ENCODE data around the gene SIPA1L3. TPM values are rescaled to one million over a fixed set of nuclear protein-coding genes. Genes with fewer than 3 reads are reported as not detected.

Gene SIPA1L3
- polyA plus RNA-seq, 1 donor from 2014 or later, result 2.8 TPM

DNA sequence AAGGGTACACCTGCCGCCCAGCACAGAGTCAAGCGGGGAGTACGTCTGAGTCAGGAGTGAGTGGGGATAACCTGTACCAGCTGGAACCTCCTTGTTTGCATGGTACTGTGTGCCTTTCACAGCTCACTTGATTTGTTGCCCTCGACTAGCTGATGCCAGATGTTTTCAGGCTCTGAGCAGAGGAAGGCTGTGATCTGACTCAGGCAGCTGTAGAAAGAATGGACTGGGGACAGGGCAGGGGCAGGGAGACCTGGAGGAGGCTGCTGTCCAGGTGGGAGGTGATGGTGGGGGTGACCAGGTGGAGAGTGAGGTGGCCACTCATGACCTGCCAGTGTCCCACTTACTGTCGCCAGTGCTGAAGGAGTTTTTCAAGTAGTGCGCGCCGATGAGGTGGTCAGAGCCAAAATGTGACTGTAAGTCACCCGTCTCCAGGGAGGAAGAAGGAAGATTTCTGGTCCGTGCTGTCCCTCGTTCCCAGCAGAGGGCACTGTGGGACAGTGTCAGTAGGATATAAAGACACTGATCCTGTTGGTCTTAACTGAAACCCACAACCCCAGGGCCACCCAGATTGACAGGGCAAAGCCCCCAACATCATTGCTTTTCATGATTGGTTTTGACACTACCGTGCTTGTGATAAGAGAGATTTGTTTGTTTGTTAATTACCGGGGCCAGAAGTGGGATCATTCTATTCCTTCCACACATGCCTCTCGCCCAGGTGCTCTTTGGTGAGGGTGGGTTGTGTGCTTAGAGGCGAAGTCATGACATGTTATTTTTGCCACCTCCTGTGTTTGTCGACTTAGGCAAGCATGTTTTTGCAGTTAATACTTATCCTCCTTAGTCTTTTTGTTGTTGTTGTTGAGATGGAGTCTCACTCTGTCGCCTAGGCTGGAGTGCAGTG, 188.7 kb downstream of the SIPA1L3 start:
- no peak overlapping the region for H3K9ac ChIP-seq (ENCODE audit: low read length)
- no peak overlapping the region for H3K4me3 ChIP-seq (ENCODE audit: low read length)
- no peak overlapping the region for H2AFZ ChIP-seq (ENCODE audit: low read depth, low read length)
- peaks cover 4% of the 10 kb centered on the region for H3K9me3 ChIP-seq (ENCODE audit: low read length)
- no peaks in the 10 kb centered on the region for H3K27me3 ChIP-seq (ENCODE audit: insufficient read depth, low read depth, low read length)
- H3K9me2 ChIP-seq (ENCODE audit: insufficient read depth, low read length), result no peaks in the 10 kb centered on the region
- peaks cover 2% of the 10 kb centered on the region for H3K36me3 ChIP-seq (ENCODE audit: insufficient read depth, low read length)
- H3K4me2 ChIP-seq (ENCODE audit: low read length), result no peak overlapping the region
- no peak overlapping the region for H3K27ac ChIP-seq (ENCODE audit: low read length)
- no peaks in the 10 kb centered on the region for H4K20me1 ChIP-seq (ENCODE audit: insufficient read depth)
- no peaks in the 10 kb centered on the region for H3K79me2 ChIP-seq (replicated peaks; ENCODE audit: insufficient read depth, low read length)
- H3F3A ChIP-seq (ENCODE audit: insufficient read depth, low read length, poor library complexity, severe bottlenecking), result no peaks in the 10 kb centered on the region
- no peak for TF ChIP-seq REST (IDR thresholded peaks at IDR 0.05; ENCODE audit: borderline replicate concordance)
- TF ChIP-seq EP300 (conservative IDR thresholded peaks at IDR 0.05; ENCODE audit: poor library complexity, severe bottlenecking), result no peak
- no peak for TF ChIP-seq EZH2 (IDR thresholded peaks at IDR 0.05; ENCODE audit: borderline replicate concordance, insufficient read depth, low read length, poor library complexity, severe bottlenecking)
- peak; percentile 72 for TF ChIP-seq RAD21 (conservative IDR thresholded peaks at IDR 0.05)
- no peak for TF ChIP-seq MXI1 (conservative IDR thresholded peaks at IDR 0.05; ENCODE audit: poor library complexity, severe bottlenecking)
- no peak for TF ChIP-seq TAF1 (IDR thresholded peaks at IDR 0.05; ENCODE audit: low read depth)
- peak; percentile 82 for TF ChIP-seq SMC3 (conservative IDR thresholded peaks at IDR 0.05; ENCODE audit: poor library complexity)
- peak; percentile 75 for TF ChIP-seq CTCF (IDR thresholded peaks at IDR 0.05; ENCODE audit: poor library complexity, severe bottlenecking)
- no peak for TF ChIP-seq POLR2AphosphoS5 (IDR thresholded peaks at IDR 0.05)

GRCh38 chr19:38099966-38100365, 193.0 kb downstream of the SIPA1L3 start:
- Histone ChIP-seq H3K27me3 (ENCODE audit: insufficient read depth, low read depth, low read length) (no peaks in the 10 kb centered on the region), H3K9me3 (ENCODE audit: low read length) (peaks cover 4% of the 10 kb centered on the region), H3K4me3 (ENCODE audit: low read length) (no peak overlapping the region), H2AFZ (ENCODE audit: low read depth, low read length) (no peak overlapping the region), H3K4me2 (ENCODE audit: low read length) (no peak overlapping the region), H3K9me2 (ENCODE audit: insufficient read depth, low read length) (no peaks in the 10 kb centered on the region), H3K36me3 (ENCODE audit: insufficient read depth, low read length) (peaks cover 6% of the 10 kb centered on the region), H3K9ac (ENCODE audit: low read length) (no peak overlapping the region), H4K20me1 (ENCODE audit: insufficient read depth) (no peaks in the 10 kb centered on the region), H3K27ac (ENCODE audit: low read length) (no peak overlapping the region), H3F3A (ENCODE audit: insufficient read depth, low read length, poor library complexity, severe bottlenecking) (no peaks in the 10 kb centered on the region), H3K79me2 (replicated peaks; ENCODE audit: insufficient read depth, low read length) (no peaks in the 10 kb centered on the region)
- no peak for TF ChIP-seq POLR2AphosphoS5 (IDR thresholded peaks at IDR 0.05)
- TF ChIP-seq MXI1 (conservative IDR thresholded peaks at IDR 0.05; ENCODE audit: poor library complexity, severe bottlenecking), result no peak
- no peak for TF ChIP-seq RAD21 (conservative IDR thresholded peaks at IDR 0.05)
- no peak for TF ChIP-seq CTCF (IDR thresholded peaks at IDR 0.05; ENCODE audit: poor library complexity, severe bottlenecking)
- no peak for TF ChIP-seq REST (IDR thresholded peaks at IDR 0.05; ENCODE audit: borderline replicate concordance)
- no peak for TF ChIP-seq EP300 (conservative IDR thresholded peaks at IDR 0.05; ENCODE audit: poor library complexity, severe bottlenecking)
- no peak for TF ChIP-seq TAF1 (IDR thresholded peaks at IDR 0.05; ENCODE audit: low read depth)
- no peak for TF ChIP-seq SMC3 (conservative IDR thresholded peaks at IDR 0.05; ENCODE audit: poor library complexity)
- TF ChIP-seq EZH2 (IDR thresholded peaks at IDR 0.05; ENCODE audit: borderline replicate concordance, insufficient read depth, low read length, poor library complexity, severe bottlenecking), result no peak

All from neural cell (in vitro differentiated cells).